ENCODE results near the gene SPEF2.

- TF ChIP-seq EZH2 (IDR thresholded peaks at IDR 0.05; ENCODE audit: borderline replicate concordance, insufficient read depth, low read length, poor library complexity, severe bottlenecking): no peak
- TF ChIP-seq, protein P1, sequence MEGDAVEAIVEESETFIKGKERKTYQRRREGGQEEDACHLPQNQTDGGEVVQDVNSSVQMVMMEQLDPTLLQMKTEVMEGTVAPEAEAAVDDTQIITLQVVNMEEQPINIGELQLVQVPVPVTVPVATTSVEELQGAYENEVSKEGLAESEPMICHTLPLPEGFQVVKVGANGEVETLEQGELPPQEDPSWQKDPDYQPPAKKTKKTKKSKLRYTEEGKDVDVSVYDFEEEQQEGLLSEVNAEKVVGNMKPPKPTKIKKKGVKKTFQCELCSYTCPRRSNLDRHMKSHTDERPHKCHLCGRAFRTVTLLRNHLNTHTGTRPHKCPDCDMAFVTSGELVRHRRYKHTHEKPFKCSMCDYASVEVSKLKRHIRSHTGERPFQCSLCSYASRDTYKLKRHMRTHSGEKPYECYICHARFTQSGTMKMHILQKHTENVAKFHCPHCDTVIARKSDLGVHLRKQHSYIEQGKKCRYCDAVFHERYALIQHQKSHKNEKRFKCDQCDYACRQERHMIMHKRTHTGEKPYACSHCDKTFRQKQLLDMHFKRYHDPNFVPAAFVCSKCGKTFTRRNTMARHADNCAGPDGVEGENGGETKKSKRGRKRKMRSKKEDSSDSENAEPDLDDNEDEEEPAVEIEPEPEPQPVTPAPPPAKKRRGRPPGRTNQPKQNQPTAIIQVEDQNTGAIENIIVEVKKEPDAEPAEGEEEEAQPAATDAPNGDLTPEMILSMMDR (IDR thresholded peaks at IDR 0.05; ENCODE audit: poor library complexity, severe bottlenecking): no peak
Observed at GRCh38 chr5:35790457-35790822, 172.8 kb downstream of the SPEF2 start.

All from neural cell (in vitro differentiated cells).